A549 (cell line): Measurements from ENCODE around the gene C20orf173. TPM values are rescaled to one million over a fixed set of nuclear protein-coding genes. Genes with fewer than 3 reads are reported as not detected.

Experiments
- ATAC-seq, 2 experiments: fragments of 200-7000 bp in 1 of 2; fragments of >200 bp in 1 of 2; cut with Nextera tagmentation in 1 of 2; cut with Tn5 transposase in 1 of 2; 3 replicates each; pipeline versions ENCODE4 v1.8.0 to v1.9.1; 2018 to 2020; ENCODE audit warnings: mild to moderate bottlenecking in 1 of 2, moderate library complexity in 1 of 2
- CTCF ChIA-PET: fragments of 300-600 bp; sonication (Branson Sonifier 250); formaldehyde crosslinking; extraction: SDS; loops from one replicate; lab custom pipeline; 2021; ENCODE audit warnings: antibody characterized with exemption, inconsistent platforms; lab: Yijun Ruan, JAX
- POLR2A ChIA-PET: fragments of 350-600 bp; formaldehyde crosslinking; extraction: SDS; loops from one replicate; lab custom pipeline; 2021; ENCODE audit warnings: antibody characterized with exemption, inconsistent platforms; lab: Yijun Ruan, JAX
- DNase-seq, 2 experiments: peaks; one replicate each; pipeline versions ENCODE4 v3.0.0 to v3.0.0-alpha.2; 2011 to 2016; ENCODE audit warnings: low read depth in 1 of 2, low spot score in 1 of 2
- FAIRE-seq: peaks from 2 replicates; lab custom pipeline; 2011; peaks lifted over from hg19 to GRCh38; lab: Jason Lieb, UNC
- H3K27ac ChIP-seq, 2 experiments: fragments of >200 bp; sonication (Bioruptor Twin); formaldehyde crosslinking; 3 replicates each; pipeline ENCODE4 v1.5.1; 2016 to 2017
- H3K4me1 ChIP-seq: fragments of >200 bp; sonication (Bioruptor Twin); formaldehyde crosslinking; 3 replicates; pipeline ENCODE4 v1.6.1; 2016
- H3K4me2 ChIP-seq: fragments of >200 bp; sonication (Bioruptor Twin); formaldehyde crosslinking; 3 replicates; pipeline ENCODE4 v1.6.1; 2016
- H3K4me3 ChIP-seq: fragments of >200 bp; sonication (Bioruptor Twin); formaldehyde crosslinking; 3 replicates; pipeline ENCODE4 v1.5.1; 2016
- H3K9me3 ChIP-seq: fragments of >200 bp; sonication (Bioruptor Twin); formaldehyde crosslinking; 3 replicates; pipeline ENCODE4 v1.6.1; 2016
- CBX2 ChIP-seq: fragments of 200-600 bp; sonication (generic); IDR thresholded peaks from 2 replicates; pipeline ENCODE4 v1.6.1; 2016; ENCODE audit warnings: low read depth, mild to moderate bottlenecking, borderline replicate concordance
- EHF ChIP-seq: fragments of 250-450 bp; sonication (Bioruptor Pico); IDR thresholded peaks from 2 replicates; pipeline ENCODE4 v1.5.0; 2020; ENCODE audit warnings: mild to moderate bottlenecking
- FOSB ChIP-seq: fragments of 250-450 bp; sonication (Bioruptor Pico); IDR thresholded peaks from 2 replicates; pipeline ENCODE4 v1.5.0; 2020; ENCODE audit warnings: mild to moderate bottlenecking, moderate library complexity
- FOXS1 ChIP-seq: fragments of 250-450 bp; sonication (Bioruptor Pico); IDR thresholded peaks from 2 replicates; pipeline ENCODE4 v1.5.0; 2020; ENCODE audit warnings: mild to moderate bottlenecking, moderate library complexity
- HEYL ChIP-seq: fragments of 250-450 bp; sonication (Bioruptor Pico); IDR thresholded peaks from 2 replicates; pipeline ENCODE4 v1.8.0; 2021; ENCODE audit warnings: mild to moderate bottlenecking, moderate library complexity
- JUN ChIP-seq, 2 experiments: fragments of >200 bp; sonication (Bioruptor Twin); formaldehyde crosslinking; IDR thresholded peaks; 2 replicates in 1 of 2; 3 replicates in 1 of 2; pipeline ENCODE4 v1.6.1; 2016 to 2017
- JUNB ChIP-seq: fragments of >200 bp; sonication (Bioruptor Twin); formaldehyde crosslinking; IDR thresholded peaks from 2 replicates; pipeline ENCODE4 v1.6.1; 2016
- KDM1A ChIP-seq: fragments of 200-600 bp; sonication (generic); IDR thresholded peaks from 2 replicates; pipeline ENCODE4 v1.6.1; 2016; ENCODE audit warnings: low read depth, mild to moderate bottlenecking
- KDM5A ChIP-seq: fragments of 200-600 bp; sonication (generic); IDR thresholded peaks from 2 replicates; pipeline ENCODE4 v1.6.1; 2016; ENCODE audit warnings: antibody characterized with exemption, mild to moderate bottlenecking
- MYC ChIP-seq: IDR thresholded peaks from 2 replicates; pipeline ENCODE4 v1.6.1; 2012; ENCODE audit warnings: mild to moderate bottlenecking, inconsistent platforms, low read length, improper control_type of control experiment, borderline replicate concordance
- NFE2L2 ChIP-seq: fragments of 150-350 bp; conservative IDR thresholded peaks from 2 replicates; pipeline ENCODE4 v1.6.1; 2014; ENCODE audit warnings: low read length
- NR3C1 ChIP-seq: fragments of >200 bp; sonication (Bioruptor Twin); formaldehyde crosslinking; IDR thresholded peaks from 3 replicates; pipeline ENCODE4 v1.6.1; 2017
- PHF8 ChIP-seq: fragments of 200-600 bp; sonication (generic); IDR thresholded peaks from 2 replicates; pipeline ENCODE4 v1.6.1; 2016; ENCODE audit warnings: low read depth, mild to moderate bottlenecking, antibody characterized with exemption, moderate library complexity, borderline replicate concordance
- POLR2A ChIP-seq: IDR thresholded peaks from 2 replicates; pipeline ENCODE4 v1.6.1; 2012; ENCODE audit warnings: mild to moderate bottlenecking, low read length
- POLR2AphosphoS2 ChIP-seq: conservative IDR thresholded peaks from 2 replicates; pipeline ENCODE4 v1.6.1; 2012; ENCODE audit warnings: low read length, improper control_type of control experiment, inconsistent platforms
- RAD21 ChIP-seq, 2 experiments: fragments of >200 bp in 1 of 2; sonication (Bioruptor Twin) in 1 of 2; formaldehyde crosslinking in 1 of 2; IDR thresholded peaks in 1 of 2; conservative IDR thresholded peaks in 1 of 2; 2 replicates in 1 of 2; 3 replicates in 1 of 2; pipeline ENCODE4 v1.6.1; 2012 to 2018; ENCODE audit warnings: inconsistent platforms in 1 of 2
- RARB ChIP-seq: fragments of 250-450 bp; sonication (Bioruptor Pico); IDR thresholded peaks from 2 replicates; pipeline ENCODE4 v1.8.0; 2021; ENCODE audit warnings: mild to moderate bottlenecking, moderate library complexity
- RCOR1 ChIP-seq: fragments of 150-350 bp; IDR thresholded peaks from 2 replicates; pipeline ENCODE4 v1.6.1; 2014; ENCODE audit warnings: antibody characterized with exemption, low read length, low read depth
- RNF2 ChIP-seq: fragments of 200-600 bp; sonication (generic); IDR thresholded peaks from 2 replicates; pipeline ENCODE4 v1.6.1; 2016; ENCODE audit warnings: low read depth, mild to moderate bottlenecking, antibody characterized with exemption, moderate library complexity, borderline replicate concordance
- SMC3 ChIP-seq: fragments of >200 bp; sonication (Bioruptor Twin); formaldehyde crosslinking; IDR thresholded peaks from 3 replicates; pipeline ENCODE4 v1.6.1; 2018; ENCODE audit warnings: inconsistent platforms
- SREBF2 ChIP-seq: fragments of 450-650 bp; IDR thresholded peaks from 2 replicates; pipeline ENCODE4 v1.6.1; 2014; ENCODE audit warnings: mild to moderate bottlenecking, moderate library complexity
- TFCP2L1 ChIP-seq: fragments of 250-450 bp; sonication (Bioruptor Pico); IDR thresholded peaks from 2 replicates; pipeline ENCODE4 v1.5.0; 2021; ENCODE audit warnings: mild to moderate bottlenecking
- ZC3H11A ChIP-seq: fragments of 450-650 bp; IDR thresholded peaks from 2 replicates; pipeline ENCODE4 v1.6.1; 2014; ENCODE audit warnings: antibody characterized with exemption, mild to moderate bottlenecking
- ZNF302 ChIP-seq: fragments of 250-450 bp; sonication (Bioruptor Pico); IDR thresholded peaks from 2 replicates; pipeline ENCODE4 v1.9.0; 2021; ENCODE audit warnings: inconsistent platforms, mild to moderate bottlenecking, moderate library complexity
- WGBS: methylation state at CpG from one replicate; pipeline ENCODE4 v1.1.6; 2017; ENCODE audit errors: missing lambda C conversion rate; 5-methylcytosine and 5-hydroxymethylcytosine counted together
- polyA plus RNA-seq, 4 experiments: library from polyadenylated mRNA; depleted of rRNA in 3 of 4; stranded (reverse); fragments of >200 nt; fragmentation: RNase III in 1 of 4; extraction: RNeasy Plus Mini Kit Qiagen cat#74134 plus additional on column Dnase treatment in 1 of 4; gene quantifications; 2 replicates in 3 of 4; 3 replicates in 1 of 4; pipeline ENCODE4 v1.2.3, GENCODE V29; 2011 to 2017
- TF ChIP-seq, protein P1 (sequence below): fragments of 450-650 bp; IDR thresholded peaks from 2 replicates; pipeline ENCODE4 v1.6.1; 2014; ENCODE audit warnings: antibody characterized with exemption
- TF ChIP-seq, protein P2 (sequence below): fragments of >200 bp; sonication (Bioruptor Twin); formaldehyde crosslinking; IDR thresholded peaks from 2 replicates; pipeline ENCODE4 v1.6.1; 2016
- TF ChIP-seq, protein P3 (sequence below): fragments of >200 bp; sonication (Bioruptor Twin); formaldehyde crosslinking; IDR thresholded peaks from 3 replicates; pipeline ENCODE4 v1.5.1; 2016

Gene C20orf173
- polyA plus RNA-seq, 2 of the 4 experiments (the other 2 are of a cell fraction), result not detected

DNA sequence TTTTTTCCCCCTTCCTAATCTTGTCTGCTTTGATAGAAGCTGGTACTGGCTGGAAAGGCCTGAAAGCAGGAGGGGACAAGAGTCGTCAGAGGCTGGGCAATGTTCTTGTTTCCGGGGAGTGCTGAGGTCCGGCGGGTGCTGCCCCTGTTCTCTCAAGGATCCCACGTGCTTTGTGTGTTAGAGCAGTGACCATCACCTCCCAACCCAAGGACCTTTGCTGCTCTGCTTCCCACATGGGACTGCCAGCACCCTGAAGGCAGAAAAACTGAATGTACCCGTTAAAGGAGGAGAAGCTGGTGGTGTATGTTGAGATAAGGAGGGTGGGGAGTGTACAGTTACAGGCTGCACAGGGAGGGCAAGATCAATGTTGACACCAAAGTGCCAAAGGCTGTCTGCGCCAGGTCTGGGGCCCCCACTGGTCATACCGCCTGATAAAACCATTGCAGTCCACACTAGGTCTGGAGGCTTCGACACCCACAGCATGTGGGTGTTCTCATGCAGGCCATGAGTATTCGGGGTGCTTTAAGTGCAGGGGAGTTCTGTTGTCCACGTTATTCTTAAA is 15.0 kb downstream of the C20orf173 start:
- CTCF ChIA-PET, result interaction anchor here (0.7 to 2.8 kb wide), 10 partner anchors 11 to 624 kb away, joined by 3 to 6 read pairs (median 5); no protein-coding TSS in a partner anchor
- 92% methylated on average over 11 of the region's 11 CpGs for WGBS
- Histone ChIP-seq H3K27ac (no peak overlapping the region), H3K4me2 (no peak overlapping the region), H3K4me3 (no peak overlapping the region), H3K9me3 (no peaks in the 10 kb centered on the region)
- no peak for FAIRE-seq
- TF ChIP-seq RCOR1 (no peak), FOSB (CRISPR knock-in tag) (no peak), RNF2 (no peak), FOXS1 (no peak), JUN (IDR thresholded peaks at IDR 0.05) (no peak), RARB (CRISPR knock-in tag) (no peak), SMC3 (no peak), JUNB (no peak), POLR2AphosphoS2 (no peak), SREBF2 (no peak), CBX2 (no peak)
- TF ChIP-seq, protein P1, sequence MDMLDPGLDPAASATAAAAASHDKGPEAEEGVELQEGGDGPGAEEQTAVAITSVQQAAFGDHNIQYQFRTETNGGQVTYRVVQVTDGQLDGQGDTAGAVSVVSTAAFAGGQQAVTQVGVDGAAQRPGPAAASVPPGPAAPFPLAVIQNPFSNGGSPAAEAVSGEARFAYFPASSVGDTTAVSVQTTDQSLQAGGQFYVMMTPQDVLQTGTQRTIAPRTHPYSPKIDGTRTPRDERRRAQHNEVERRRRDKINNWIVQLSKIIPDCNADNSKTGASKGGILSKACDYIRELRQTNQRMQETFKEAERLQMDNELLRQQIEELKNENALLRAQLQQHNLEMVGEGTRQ, result no peak
- TF ChIP-seq, all 56 proteins: peak for 0
- ATAC-seq, result no peak
- H3K4me1 ChIP-seq, result peaks cover 11% of the 10 kb centered on the region; the same call in 2 of the 3 replicates
- POLR2A ChIA-PET, result no interaction called here
- no peak for DNase-seq

DNA sequence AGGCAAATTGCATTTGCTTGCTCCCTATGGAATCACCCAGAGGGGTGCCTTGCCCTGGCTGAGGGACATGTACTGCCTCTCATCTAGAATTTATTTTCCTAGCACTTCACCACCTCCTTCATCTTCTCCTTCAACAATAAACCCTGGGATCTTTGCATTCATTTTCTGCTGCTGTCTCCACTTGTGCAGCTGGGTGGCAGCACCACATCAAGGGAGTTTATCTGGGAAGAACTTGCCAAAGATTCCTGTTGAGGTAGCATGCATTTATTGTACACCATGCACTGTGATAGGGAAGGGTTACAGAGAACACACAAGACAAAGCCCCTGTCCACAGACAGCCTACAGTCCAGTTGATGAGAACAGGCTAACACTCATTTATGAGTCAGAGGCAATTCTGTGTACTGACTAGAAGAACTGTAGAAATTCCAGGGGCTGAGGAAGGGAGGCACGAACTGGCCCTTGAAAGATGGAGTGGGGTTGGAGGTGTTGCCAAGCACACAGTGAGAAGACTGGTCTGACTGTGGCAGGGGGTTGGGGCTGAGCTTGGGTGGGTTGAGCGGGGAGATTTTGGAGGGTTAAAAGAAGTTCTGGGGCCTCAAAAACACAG is 17.5 kb downstream of the C20orf173 start:
- ChIA-PET CTCF (interaction anchor here (0.6 to 3.1 kb wide), 26 partner anchors 8 to 691 kb away, joined by 3 to 15 read pairs (median 4); partner anchors contain the start of genes CEP250 and SCAND1), POLR2A (no interaction called here)
- no peak overlapping the region for H3K4me3 ChIP-seq
- 93% methylated on average over 2 of the region's 2 CpGs for WGBS
- FAIRE-seq, result peak; percentile 18
- no peak overlapping the region for H3K4me2 ChIP-seq
- ATAC-seq, result peak; percentile 41 to 57; a peak in 3 of 6 replicates
- peak; percentile 34 to 58 for DNase-seq
- no peak for TF ChIP-seq POLR2A
- TF ChIP-seq TFCP2L1 (CRISPR knock-in tag), result no peak
- TF ChIP-seq, protein P2, sequence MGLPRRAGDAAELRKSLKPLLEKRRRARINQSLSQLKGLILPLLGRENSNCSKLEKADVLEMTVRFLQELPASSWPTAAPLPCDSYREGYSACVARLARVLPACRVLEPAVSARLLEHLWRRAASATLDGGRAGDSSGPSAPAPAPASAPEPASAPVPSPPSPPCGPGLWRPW, result no peak
- TF ChIP-seq, protein P3, sequence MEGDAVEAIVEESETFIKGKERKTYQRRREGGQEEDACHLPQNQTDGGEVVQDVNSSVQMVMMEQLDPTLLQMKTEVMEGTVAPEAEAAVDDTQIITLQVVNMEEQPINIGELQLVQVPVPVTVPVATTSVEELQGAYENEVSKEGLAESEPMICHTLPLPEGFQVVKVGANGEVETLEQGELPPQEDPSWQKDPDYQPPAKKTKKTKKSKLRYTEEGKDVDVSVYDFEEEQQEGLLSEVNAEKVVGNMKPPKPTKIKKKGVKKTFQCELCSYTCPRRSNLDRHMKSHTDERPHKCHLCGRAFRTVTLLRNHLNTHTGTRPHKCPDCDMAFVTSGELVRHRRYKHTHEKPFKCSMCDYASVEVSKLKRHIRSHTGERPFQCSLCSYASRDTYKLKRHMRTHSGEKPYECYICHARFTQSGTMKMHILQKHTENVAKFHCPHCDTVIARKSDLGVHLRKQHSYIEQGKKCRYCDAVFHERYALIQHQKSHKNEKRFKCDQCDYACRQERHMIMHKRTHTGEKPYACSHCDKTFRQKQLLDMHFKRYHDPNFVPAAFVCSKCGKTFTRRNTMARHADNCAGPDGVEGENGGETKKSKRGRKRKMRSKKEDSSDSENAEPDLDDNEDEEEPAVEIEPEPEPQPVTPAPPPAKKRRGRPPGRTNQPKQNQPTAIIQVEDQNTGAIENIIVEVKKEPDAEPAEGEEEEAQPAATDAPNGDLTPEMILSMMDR, result peak; percentile 62
- no peak for TF ChIP-seq EHF (CRISPR knock-in tag)
- TF ChIP-seq RAD21 (conservative IDR thresholded peaks at IDR 0.05 in 1 of 2, IDR thresholded peaks at IDR 0.05 in 1 of 2), result peak; percentile 66 to 79
- peak; percentile 55 for TF ChIP-seq SMC3
- H3K27ac ChIP-seq, result no peak overlapping the region
- H3K9me3 ChIP-seq, result no peaks in the 10 kb centered on the region
- H3K4me1 ChIP-seq, result peaks cover 11% of the 10 kb centered on the region; the same call in 2 of the 3 replicates

DNA sequence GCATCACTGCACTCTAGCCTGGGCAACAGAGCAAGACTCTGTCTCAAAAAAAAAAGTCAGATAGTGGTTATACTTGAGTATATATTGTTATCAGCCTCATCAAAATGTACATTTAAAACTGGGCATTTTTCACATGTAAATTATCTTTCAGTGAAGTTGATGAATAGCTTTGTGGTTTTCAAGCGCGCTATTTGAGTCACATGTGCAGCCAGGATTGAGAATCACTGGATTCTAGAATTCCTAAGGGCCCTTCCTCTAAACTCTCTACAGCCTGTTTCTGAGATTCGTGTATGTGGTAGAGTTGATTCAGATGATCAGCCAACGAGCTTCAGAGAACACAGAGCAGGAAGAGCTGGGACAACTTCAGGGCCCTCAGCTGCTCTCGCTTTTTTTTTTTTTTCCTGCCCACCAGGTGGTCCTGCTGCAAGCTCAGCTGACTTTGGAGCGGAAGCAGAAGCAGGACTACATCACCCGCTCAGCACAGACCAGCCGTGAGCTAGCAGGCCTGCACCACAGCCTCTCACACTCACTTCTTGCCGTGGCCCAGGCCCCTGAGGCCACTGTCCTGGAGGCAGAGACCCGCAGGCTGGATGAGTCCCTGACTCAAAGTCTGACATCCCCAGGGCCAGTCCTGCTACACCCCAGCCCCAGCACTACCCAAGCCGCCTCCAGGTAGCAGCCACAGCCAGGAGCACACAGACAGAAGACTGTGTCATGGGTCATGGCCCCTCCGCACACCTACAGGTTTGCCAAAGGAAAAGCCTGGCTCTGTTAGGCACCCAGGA is 18.3 kb downstream of the C20orf173 start:
- POLR2A ChIA-PET, result no interaction called here
- ATAC-seq (no peak), FAIRE-seq (no peak), DNase-seq (no peak)
- no peaks in the 10 kb centered on the region for H3K9me3 ChIP-seq
- 79% methylated on average over 10 of the region's 12 CpGs for WGBS
- H3K4me3 ChIP-seq, result no peak overlapping the region
- H3K4me1 ChIP-seq, result peaks cover 6% of the 10 kb centered on the region; the same call in 2 of the 3 replicates
- H3K4me2 ChIP-seq, result no peak overlapping the region
- TF ChIP-seq PHF8, result no peak
- TF ChIP-seq ZC3H11A, result no peak
- no peak for TF ChIP-seq RAD21 (conservative IDR thresholded peaks at IDR 0.05 in 1 of 2, IDR thresholded peaks at IDR 0.05 in 1 of 2)
- no peak for TF ChIP-seq KDM1A
- no peak for TF ChIP-seq MYC
- TF ChIP-seq SREBF2, result no peak
- TF ChIP-seq ZNF302, result no peak
- no peak for TF ChIP-seq HEYL (CRISPR knock-in tag)
- TF ChIP-seq RNF2, result no peak
- TF ChIP-seq, protein P1, result no peak
- no peak for TF ChIP-seq KDM5A
- no peak for TF ChIP-seq NR3C1
- no peak for TF ChIP-seq NFE2L2
- no peak for TF ChIP-seq CBX2
- no peak overlapping the region for H3K27ac ChIP-seq
- CTCF ChIA-PET, result interaction anchor here (0.6 to 3.1 kb wide), 26 partner anchors 8 to 597 kb away, joined by 3 to 15 read pairs (median 3); partner anchors contain the start of genes CEP250 and SCAND1
